ENCODE data around the gene PNPLA2. TPM values are rescaled to one million over a fixed set of nuclear protein-coding genes. Genes with fewer than 3 reads are reported as not detected.

The PNPLA2 gene, protein sequence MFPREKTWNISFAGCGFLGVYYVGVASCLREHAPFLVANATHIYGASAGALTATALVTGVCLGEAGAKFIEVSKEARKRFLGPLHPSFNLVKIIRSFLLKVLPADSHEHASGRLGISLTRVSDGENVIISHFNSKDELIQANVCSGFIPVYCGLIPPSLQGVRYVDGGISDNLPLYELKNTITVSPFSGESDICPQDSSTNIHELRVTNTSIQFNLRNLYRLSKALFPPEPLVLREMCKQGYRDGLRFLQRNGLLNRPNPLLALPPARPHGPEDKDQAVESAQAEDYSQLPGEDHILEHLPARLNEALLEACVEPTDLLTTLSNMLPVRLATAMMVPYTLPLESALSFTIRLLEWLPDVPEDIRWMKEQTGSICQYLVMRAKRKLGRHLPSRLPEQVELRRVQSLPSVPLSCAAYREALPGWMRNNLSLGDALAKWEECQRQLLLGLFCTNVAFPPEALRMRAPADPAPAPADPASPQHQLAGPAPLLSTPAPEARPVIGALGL
- total RNA-seq, result 10.5 TPM
- polyA plus RNA-seq, result 83.6 TPM
- long read RNA-seq, donor 1, result 0 reads
- long read RNA-seq, donor 2, result 0 reads
- long read RNA-seq, donor 3, partial matches to known transcripts, result 20 of 20 reads
- long read RNA-seq, donor 3, other reads (novel, unspliced or antisense), result 0 of 20 reads
- long read RNA-seq, donor 4, result 0 reads
- long read RNA-seq, donor 5, partial matches to known transcripts, result 38 of 38 reads
- long read RNA-seq, donor 5, other reads (novel, unspliced or antisense), result 0 of 38 reads
- long read RNA-seq, donor 6, partial matches to known transcripts, result 8 of 8 reads
- long read RNA-seq, donor 6, other reads (novel, unspliced or antisense), result 0 of 8 reads
- long read RNA-seq, donor 7, partial matches to known transcripts, result 5 of 5 reads
- long read RNA-seq, donor 7, other reads (novel, unspliced or antisense), result 0 of 5 reads
- long read RNA-seq, donor 8, partial matches to known transcripts, result 10 of 10 reads
- long read RNA-seq, donor 8, other reads (novel, unspliced or antisense), result 0 of 10 reads
- long read RNA-seq, donor 9, result 0 reads
- long read RNA-seq, donor 10, partial matches to known transcripts, result 21 of 21 reads
- long read RNA-seq, donor 10, other reads (novel, unspliced or antisense), result 0 of 21 reads

DNA sequence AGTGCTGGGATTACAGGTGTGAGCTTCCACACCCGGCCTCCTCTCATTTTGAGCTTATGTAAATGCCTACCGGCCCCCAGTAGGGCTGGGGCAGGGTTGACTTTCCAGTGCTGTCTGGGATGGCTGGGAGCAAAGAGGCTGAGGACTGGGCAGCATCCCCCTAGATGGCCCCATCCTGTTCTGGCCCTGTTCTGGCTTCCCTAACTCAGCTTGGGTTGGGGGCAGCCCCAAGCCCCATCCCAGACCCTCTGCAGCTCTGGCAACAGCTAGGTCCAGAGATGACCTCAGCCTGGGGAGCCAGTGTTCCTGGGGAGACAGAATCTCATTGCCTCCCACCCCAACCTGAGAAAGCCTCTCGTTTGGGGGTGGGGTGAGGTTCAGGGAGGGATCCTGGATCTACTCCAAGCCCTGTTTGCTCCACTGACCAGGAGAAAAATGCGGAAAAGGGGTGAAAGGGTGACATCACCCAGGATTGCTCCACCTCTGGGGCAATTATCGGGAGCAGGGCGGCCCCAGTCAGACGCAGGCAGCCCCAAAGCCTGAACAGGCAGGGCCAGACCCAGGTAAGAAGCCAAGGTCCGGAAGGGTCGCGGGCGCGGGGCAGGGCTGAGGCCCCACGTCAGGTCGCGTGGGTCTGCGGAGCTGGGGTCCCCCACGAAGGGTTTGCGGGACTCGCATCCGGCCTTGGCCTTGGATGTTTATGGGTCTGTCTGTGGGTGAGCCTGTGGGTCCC lies at the start of gene PNPLA2:
Gene PNPLA2, plus strand, starts transcription at position 519 of the 733 bp plus-strand sequence. CDS start 805 bp downstream, outside the sequence.
- DNase-seq (ENCODE audit: low read depth in 6 of 9, low spot score in 9 of 9), result no peak
- Histone ChIP-seq H3K9me3 (ENCODE audit: control insufficient read depth in 2 of 2, insufficient read depth in 1 of 2, low read length in 1 of 2) (no peaks in the 10 kb centered on the region), H3K36me3 (ENCODE audit: control insufficient read depth in 2 of 2, insufficient read depth in 2 of 2, low read length in 1 of 2) (peaks cover 11 to 32% of the 10 kb centered on the region in 2 donors), H3K4me3 (ENCODE audit: low read length in 2 of 2) (peak within 1 kb of the TSS; percentile 52 to 95), H3K4me1 (ENCODE audit: control insufficient read depth in 2 of 2, insufficient read depth in 2 of 2, low read length in 2 of 2) (peaks cover 12 to 25% of the 10 kb centered on the region in 2 donors), H3K27me3 (ENCODE audit: control insufficient read depth in 2 of 2, insufficient read depth in 1 of 2, low read length in 1 of 2) (no peaks in the 10 kb centered on the region), H3K27ac (ENCODE audit: low read depth in 1 of 2, low read length in 1 of 2) (peak within 1 kb of the TSS; percentile 83 to 94)
- 55% methylated on average over 20 of the region's 20 CpGs for WGBS

- 95% methylated on average over 23 of the region's 23 CpGs for WGBS
- no peak overlapping the region for H3K27ac ChIP-seq (ENCODE audit: low read depth in 1 of 2, low read length in 1 of 2)
- H3K9me3 ChIP-seq (ENCODE audit: control insufficient read depth in 2 of 2, insufficient read depth in 1 of 2, low read length in 1 of 2), result no peaks in the 10 kb centered on the region
- H3K36me3 ChIP-seq (ENCODE audit: control insufficient read depth in 2 of 2, insufficient read depth in 2 of 2, low read length in 1 of 2), result peaks cover 54 to 68% of the 10 kb centered on the region in 2 donors
- H3K27me3 ChIP-seq (ENCODE audit: control insufficient read depth in 2 of 2, insufficient read depth in 1 of 2, low read length in 1 of 2), result no peaks in the 10 kb centered on the region
- H3K4me1 ChIP-seq (ENCODE audit: control insufficient read depth in 2 of 2, insufficient read depth in 2 of 2, low read length in 2 of 2), result no peaks in the 10 kb centered on the region
- DNase-seq (ENCODE audit: low read depth in 6 of 9, low spot score in 9 of 9), result no peak
- H3K4me3 ChIP-seq (ENCODE audit: low read length in 2 of 2), result no peak overlapping the region
Measured at GRCh38 chr11:769887-770641, 48.6 kb upstream of the PNPLA2 start.

GRCh38 chr11:770642-771616 lies 47.8 kb upstream of the PNPLA2 start:
- H3K27me3 ChIP-seq (ENCODE audit: control insufficient read depth in 2 of 2, insufficient read depth in 1 of 2, low read length in 1 of 2), result no peaks in the 10 kb centered on the region
- DNase-seq (ENCODE audit: low read depth in 6 of 9, low spot score in 9 of 9), result no peak
- H3K27ac ChIP-seq (ENCODE audit: low read depth in 1 of 2, low read length in 1 of 2), result no peak overlapping the region
- H3K4me3 ChIP-seq (ENCODE audit: low read length in 2 of 2), result no peak overlapping the region
- peaks cover 48 to 64% of the 10 kb centered on the region in 2 donors for H3K36me3 ChIP-seq (ENCODE audit: control insufficient read depth in 2 of 2, insufficient read depth in 2 of 2, low read length in 1 of 2)
- no peaks in the 10 kb centered on the region for H3K4me1 ChIP-seq (ENCODE audit: control insufficient read depth in 2 of 2, insufficient read depth in 2 of 2, low read length in 2 of 2)
- no peaks in the 10 kb centered on the region for H3K9me3 ChIP-seq (ENCODE audit: control insufficient read depth in 2 of 2, insufficient read depth in 1 of 2, low read length in 1 of 2)
- WGBS, result 97% methylated on average over 32 of the region's 32 CpGs

DNA sequence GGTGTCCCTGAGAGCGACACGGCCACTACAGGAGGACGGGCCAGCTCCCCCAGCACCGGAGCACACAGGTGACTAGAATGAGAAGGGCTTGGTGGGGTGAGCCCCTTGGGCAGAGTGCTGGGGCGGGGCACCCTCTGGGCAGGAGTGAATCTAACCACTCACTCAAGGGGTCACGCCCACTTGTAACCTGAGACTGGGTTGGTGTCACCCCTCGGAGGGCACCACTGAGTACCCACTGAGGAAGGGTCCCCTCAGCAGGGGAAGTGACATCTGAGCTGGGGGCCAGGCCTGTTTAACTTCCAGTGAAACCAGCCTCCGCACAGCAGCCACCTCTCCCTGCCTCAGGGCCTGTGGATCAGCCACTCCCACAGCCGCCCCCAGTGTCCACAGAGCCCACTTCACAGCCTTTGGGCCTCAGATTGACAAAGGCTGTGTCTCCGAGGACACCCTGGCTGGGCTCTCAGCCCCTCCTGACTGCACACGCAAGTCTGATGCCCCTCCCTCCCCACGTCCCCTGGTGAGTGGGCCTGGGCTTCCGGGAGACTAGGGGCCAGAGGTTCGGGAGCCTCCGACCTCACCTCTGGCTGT lies 47.0 kb upstream of the PNPLA2 start:
- H3K27me3 ChIP-seq (ENCODE audit: control insufficient read depth in 2 of 2, insufficient read depth in 1 of 2, low read length in 1 of 2), result no peaks in the 10 kb centered on the region
- no peak overlapping the region for H3K27ac ChIP-seq (ENCODE audit: low read depth in 1 of 2, low read length in 1 of 2)
- DNase-seq (ENCODE audit: low read depth in 6 of 9, low spot score in 9 of 9), result no peak
- H3K36me3 ChIP-seq (ENCODE audit: control insufficient read depth in 2 of 2, insufficient read depth in 2 of 2, low read length in 1 of 2), result peaks cover 41 to 57% of the 10 kb centered on the region in 2 donors
- peaks cover 6 to 7% of the 10 kb centered on the region in 2 donors for H3K4me1 ChIP-seq (ENCODE audit: control insufficient read depth in 2 of 2, insufficient read depth in 2 of 2, low read length in 2 of 2)
- WGBS, result 96% methylated on average over 15 of the region's 15 CpGs
- no peaks in the 10 kb centered on the region for H3K9me3 ChIP-seq (ENCODE audit: control insufficient read depth in 2 of 2, insufficient read depth in 1 of 2, low read length in 1 of 2)
- no peak overlapping the region for H3K4me3 ChIP-seq (ENCODE audit: low read length in 2 of 2)

DNA sequence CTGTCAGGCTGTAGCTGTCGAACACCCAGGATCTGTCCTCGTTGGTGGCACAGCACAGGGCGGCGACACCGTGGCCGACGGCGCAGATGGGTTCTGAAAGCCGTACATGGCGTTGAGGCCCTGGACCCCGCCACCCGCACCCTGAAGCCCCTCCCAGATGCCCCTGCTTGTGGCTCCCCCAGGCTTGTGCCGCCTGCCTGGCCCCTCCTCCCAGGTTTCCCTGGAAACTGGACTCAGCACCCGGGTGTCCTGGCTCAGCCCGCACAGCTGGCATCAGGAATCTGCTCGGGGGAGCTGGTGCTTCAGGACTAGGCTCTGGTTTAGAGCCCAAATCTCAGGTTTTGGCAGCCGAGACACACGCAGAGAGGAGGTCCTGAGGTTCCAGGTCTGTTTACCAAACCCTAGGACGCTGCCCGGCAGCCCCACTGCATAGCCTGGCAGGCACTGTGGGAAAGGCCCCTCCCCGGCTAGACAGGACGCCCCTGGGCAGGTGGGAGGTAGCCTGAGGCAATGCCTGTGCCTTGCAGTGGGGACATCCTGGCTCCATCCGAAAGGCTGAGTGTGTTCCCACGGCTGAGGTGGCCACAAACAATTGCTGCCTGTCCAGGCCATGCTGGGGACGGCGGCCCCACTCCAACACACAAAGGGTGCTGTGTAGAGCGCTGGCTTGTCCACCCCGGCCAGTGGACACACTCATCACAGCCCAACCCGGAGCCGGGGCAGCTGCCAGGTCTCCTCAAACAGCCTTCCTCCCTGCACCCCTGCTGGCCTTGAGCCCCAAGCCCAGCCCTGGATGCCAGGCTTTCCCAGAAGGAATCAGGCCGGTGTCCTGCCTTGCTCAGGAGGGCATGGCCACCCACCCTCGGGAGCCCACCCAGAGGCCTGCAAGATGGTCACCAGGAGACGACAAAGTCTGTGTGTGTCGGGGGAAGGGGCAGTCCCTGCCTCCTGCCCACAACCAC lies 46.0 kb upstream of the PNPLA2 start:
- Histone ChIP-seq H3K27me3 (ENCODE audit: control insufficient read depth in 2 of 2, insufficient read depth in 1 of 2, low read length in 1 of 2) (no peaks in the 10 kb centered on the region), H3K9me3 (ENCODE audit: control insufficient read depth in 2 of 2, insufficient read depth in 1 of 2, low read length in 1 of 2) (no peaks in the 10 kb centered on the region), H3K4me1 (ENCODE audit: control insufficient read depth in 2 of 2, insufficient read depth in 2 of 2, low read length in 2 of 2) (peaks cover 6 to 8% of the 10 kb centered on the region in 2 donors), H3K36me3 (ENCODE audit: control insufficient read depth in 2 of 2, insufficient read depth in 2 of 2, low read length in 1 of 2) (peaks cover 40 to 49% of the 10 kb centered on the region in 2 donors), H3K27ac (ENCODE audit: low read depth in 1 of 2, low read length in 1 of 2) (no peak overlapping the region), H3K4me3 (ENCODE audit: low read length in 2 of 2) (no peak overlapping the region)
- WGBS, result 96% methylated on average over 34 of the region's 34 CpGs
- DNase-seq (ENCODE audit: low read depth in 6 of 9, low spot score in 9 of 9), result no peak

DNA sequence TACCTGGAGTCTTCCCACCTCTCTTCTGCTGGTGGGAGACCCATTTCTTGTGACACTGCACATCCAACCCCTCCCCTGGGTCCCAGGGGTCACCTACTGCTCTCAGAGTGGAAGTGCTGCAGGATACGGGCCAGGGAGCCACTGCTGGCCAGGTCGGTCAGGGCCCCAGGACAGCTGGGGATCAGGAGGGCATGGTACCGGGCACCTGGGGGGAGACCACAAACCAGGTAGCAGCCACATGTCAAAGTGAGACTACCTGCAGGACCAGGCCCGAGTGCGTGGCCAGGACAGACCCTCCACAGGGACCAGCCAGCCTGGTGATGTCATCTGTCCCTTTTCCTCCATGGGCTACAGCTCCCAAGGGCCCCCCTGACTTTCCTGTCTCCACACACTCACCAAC lies 45.3 kb upstream of the PNPLA2 start:
- DNase-seq (ENCODE audit: low read depth in 6 of 9, low spot score in 9 of 9), result no peak
- 97% methylated on average over 5 of the region's 5 CpGs for WGBS
- Histone ChIP-seq H3K27ac (ENCODE audit: low read depth in 1 of 2, low read length in 1 of 2) (no peak overlapping the region), H3K4me1 (ENCODE audit: control insufficient read depth in 2 of 2, insufficient read depth in 2 of 2, low read length in 2 of 2) (peaks cover 11 to 14% of the 10 kb centered on the region in 2 donors), H3K9me3 (ENCODE audit: control insufficient read depth in 2 of 2, insufficient read depth in 1 of 2, low read length in 1 of 2) (no peaks in the 10 kb centered on the region), H3K4me3 (ENCODE audit: low read length in 2 of 2) (no peak overlapping the region), H3K27me3 (ENCODE audit: control insufficient read depth in 2 of 2, insufficient read depth in 1 of 2, low read length in 1 of 2) (no peaks in the 10 kb centered on the region), H3K36me3 (ENCODE audit: control insufficient read depth in 2 of 2, insufficient read depth in 2 of 2, low read length in 1 of 2) (peaks cover 40 to 49% of the 10 kb centered on the region in 2 donors)

Data from thymus (tissue), 14 donors.